Activated T-helper 1 cell treated with anti-CD3 and anti-CD28 coated beads, Interleukin-12 subunit alpha, Interleukin-12 subunit beta, Interleukin-2, Interleukin-4 antibody, amounts not matched to agents 30 ng/mL and 10 ng/mL and 1 ng/mL, durations not matched to agents 14 hours and 24 hours and 36 hours (primary cell): ENCODE measurements around the gene PROZ. TPM values are rescaled to one million over a fixed set of nuclear protein-coding genes. Genes with fewer than 3 reads are reported as not detected.
"Not testable (repeated sequence)": the region's sequence is repeated elsewhere in the genome, so short reads cannot be mapped to it uniquely, and the experiment has no call there.

Experiments
- DNase-seq: peaks from one replicate; pipeline ENCODE4 v3.0.0; 2021; ENCODE audit warnings: low spot score
- H3K27ac Mint-ChIP-seq: one replicate; pipeline ENCODE4 v1.8.0; 2021; ENCODE audit warnings: mild to moderate bottlenecking, mixed read lengths
- H3K27me3 Mint-ChIP-seq: one replicate; pipeline ENCODE4 v1.8.0; 2022; ENCODE audit warnings: mild to moderate bottlenecking, moderate library complexity, mixed read lengths; ENCODE audit not compliant: insufficient read depth
- H3K36me3 Mint-ChIP-seq: one replicate; pipeline ENCODE4 v1.8.0; 2021; ENCODE audit warnings: low read depth, mixed read lengths
- H3K4me1 Mint-ChIP-seq: one replicate; pipeline ENCODE4 v1.8.0; 2021; ENCODE audit warnings: low read depth, mixed read lengths
- H3K4me3 Mint-ChIP-seq: one replicate; pipeline ENCODE4 v1.8.0; 2021; ENCODE audit warnings: mild to moderate bottlenecking, moderate library complexity, mixed read lengths
- H3K9me3 Mint-ChIP-seq: one replicate; pipeline ENCODE4 v1.8.0; 2021; ENCODE audit warnings: mixed read lengths
- intact Hi-C: fragments of 100-400 bp; cut with micrococcal nuclease; formaldehyde crosslinking; loops from one replicate; pipeline ENCODE4 v1.15.1; 2024
- total RNA-seq: library from RNA; stranded (reverse); gene quantifications from 2 replicates; pipeline ENCODE4 v1.2.3, GENCODE V29; 2022

Gene PROZ
- not detected in 2 replicates for total RNA-seq

- Mint-ChIP-seq H3K27ac (no peak within 1 kb of the TSS), H3K27me3 (peaks cover 16% of the 10 kb centered on the region), H3K4me3 (no peak within 1 kb of the TSS), H3K4me1 (peaks cover 24% of the 10 kb centered on the region), H3K9me3 (peaks cover 29% of the 10 kb centered on the region), H3K36me3 (peaks cover 3% of the 10 kb centered on the region)
- DNase-seq: no peak
- intact Hi-C loops: no loop called here
These were observed at the start of gene PROZ for GRCh38 chr13:113157929-113158747. Gene PROZ (plus strand): TSS chr13:113158648. CDS start chr13:113158661, 13 bp downstream.

- intact Hi-C loops: loop anchor here (10.0 kb wide), 1 partner anchor 165 kb away; no protein-coding TSS in a partner anchor
- Mint-ChIP-seq H3K27ac (peak overlapping the region; percentile 52), H3K9me3 (no peaks in the 10 kb centered on the region), H3K36me3 (no peaks in the 10 kb centered on the region), H3K4me1 (no peaks in the 10 kb centered on the region), H3K4me3 (peak overlapping the region; percentile 33), H3K27me3 (peaks cover 6% of the 10 kb centered on the region)
- no peak for DNase-seq
These were observed 49.0 kb upstream of the PROZ start for GRCh38 chr13:113109151-113110047.

GRCh38 chr13:113110048-113110851 lies 48.2 kb upstream of the PROZ start:
- peaks cover 6% of the 10 kb centered on the region for H3K27me3 Mint-ChIP-seq
- H3K27ac Mint-ChIP-seq: no peak overlapping the region
- H3K4me3 Mint-ChIP-seq: no peak overlapping the region
- no peaks in the 10 kb centered on the region for H3K9me3 Mint-ChIP-seq
- H3K4me1 Mint-ChIP-seq: no peaks in the 10 kb centered on the region
- intact Hi-C loops: loop anchor here (10.0 kb wide), 1 partner anchor 165 kb away; no protein-coding TSS in a partner anchor
- H3K36me3 Mint-ChIP-seq: no peaks in the 10 kb centered on the region
- no peak for DNase-seq

- intact Hi-C loops: loop anchor here (10.0 kb wide), 1 partner anchor 166 kb away; no protein-coding TSS in a partner anchor
- no peaks in the 10 kb centered on the region for H3K4me1 Mint-ChIP-seq
These were observed 47.6 kb upstream of the PROZ start for GRCh38 chr13:113110852-113111315.

GRCh38 chr13:113111821-113112220 lies 46.6 kb upstream of the PROZ start:
- intact Hi-C loops: loop anchor here (10.0 kb wide), 1 partner anchor 167 kb away; no protein-coding TSS in a partner anchor
- DNase-seq, H3K4me3 Mint-ChIP-seq, H3K27me3 Mint-ChIP-seq, H3K4me1 Mint-ChIP-seq, H3K9me3 Mint-ChIP-seq, H3K27ac Mint-ChIP-seq, H3K36me3 Mint-ChIP-seq: not testable (repeated sequence)

More at GRCh38 chr13:113110852-113111315, 47.6 kb upstream of the PROZ start:
- Mint-ChIP-seq H3K4me3 (no peak overlapping the region), H3K9me3 (no peaks in the 10 kb centered on the region), H3K27me3 (peaks cover 6% of the 10 kb centered on the region), H3K36me3 (no peaks in the 10 kb centered on the region), H3K27ac (no peak overlapping the region)
- no peak for DNase-seq

GRCh38 chr13:113112475-113112874 lies 46.0 kb upstream of the PROZ start:
- not testable (repeated sequence) for H3K36me3 Mint-ChIP-seq, H3K27me3 Mint-ChIP-seq, H3K4me1 Mint-ChIP-seq, DNase-seq, H3K27ac Mint-ChIP-seq, H3K9me3 Mint-ChIP-seq, H3K4me3 Mint-ChIP-seq
- intact Hi-C loops: loop anchor here (10.0 kb wide), 1 partner anchor 168 kb away; no protein-coding TSS in a partner anchor

- intact Hi-C loops: loop anchor here (10.0 kb wide), 1 partner anchor 168 kb away; no protein-coding TSS in a partner anchor
- peaks cover 6% of the 10 kb centered on the region for H3K27me3 Mint-ChIP-seq
- H3K36me3 Mint-ChIP-seq: no peaks in the 10 kb centered on the region
- no peak overlapping the region for H3K4me3 Mint-ChIP-seq
- no peaks in the 10 kb centered on the region for H3K9me3 Mint-ChIP-seq
- H3K27ac Mint-ChIP-seq: no peak overlapping the region
- DNase-seq: no peak
- no peaks in the 10 kb centered on the region for H3K4me1 Mint-ChIP-seq
These were observed 45.3 kb upstream of the PROZ start for GRCh38 chr13:113112893-113113845.

GRCh38 chr13:113113846-113114271 lies 44.6 kb upstream of the PROZ start:
- Mint-ChIP-seq H3K36me3 (no peaks in the 10 kb centered on the region), H3K4me3 (no peak overlapping the region), H3K27ac (no peak overlapping the region), H3K9me3 (no peaks in the 10 kb centered on the region), H3K4me1 (no peaks in the 10 kb centered on the region), H3K27me3 (peaks cover 6% of the 10 kb centered on the region)
- DNase-seq: no peak
- intact Hi-C loops: loop anchor here (10.0 kb wide), 1 partner anchor 169 kb away; no protein-coding TSS in a partner anchor

GRCh38 chr13:113114511-113115362 lies 43.7 kb upstream of the PROZ start:
- Mint-ChIP-seq H3K36me3 (no peaks in the 10 kb centered on the region), H3K4me1 (no peaks in the 10 kb centered on the region)
- intact Hi-C loops: loop anchor here (10.0 kb wide), 1 partner anchor 170 kb away; no protein-coding TSS in a partner anchor

GRCh38 chr13:113115363-113116205 lies 42.9 kb upstream of the PROZ start:
- DNase-seq: no peak
- no peak overlapping the region for H3K4me3 Mint-ChIP-seq
- H3K4me1 Mint-ChIP-seq: no peaks in the 10 kb centered on the region
- H3K9me3 Mint-ChIP-seq: no peaks in the 10 kb centered on the region
- intact Hi-C loops: loop anchor here (10.0 kb wide), 1 partner anchor 171 kb away; no protein-coding TSS in a partner anchor
- no peaks in the 10 kb centered on the region for H3K36me3 Mint-ChIP-seq
- H3K27ac Mint-ChIP-seq: no peak overlapping the region
- peaks cover 6% of the 10 kb centered on the region for H3K27me3 Mint-ChIP-seq

More at GRCh38 chr13:113114511-113115362, 43.7 kb upstream of the PROZ start:
- Mint-ChIP-seq H3K4me3 (no peak overlapping the region), H3K27ac (no peak overlapping the region), H3K27me3 (peaks cover 6% of the 10 kb centered on the region), H3K9me3 (no peaks in the 10 kb centered on the region)
- DNase-seq: no peak
